ENCODE measurements around the gene TOMM6.
A peak's percentile ranks its signal among the peaks of the same experiment; 100 is the strongest.

TOMM6 gene

GRCh38 chr6:41787219-41787917, at the start of gene TOMM6:
Gene TOMM6 (plus strand): TSS chr6:41787694. CDS start chr6:41787698, 4 bp downstream.
- ATAC-seq (peak; percentile 86), DNase-seq (ENCODE audit: low spot score in 2 of 2) (peak; percentile 96 to 97)
- Mint-ChIP-seq H3K27ac (peak within 1 kb of the TSS; percentile 96), H3K4me3 (peak within 1 kb of the TSS; percentile 92), H3K4me1 (peaks cover 14% of the 10 kb centered on the region), H3K36me3 (peaks cover 52% of the 10 kb centered on the region), H3K9me3 (no peaks in the 10 kb centered on the region)

- ATAC-seq (no peak), DNase-seq (ENCODE audit: low spot score in 2 of 2) (no peak)
- Mint-ChIP-seq H3K36me3 (no peaks in the 10 kb centered on the region), H3K4me3 (no peak overlapping the region), H3K9me3 (no peaks in the 10 kb centered on the region), H3K4me1 (no peaks in the 10 kb centered on the region), H3K27ac (no peak overlapping the region)
Measured at GRCh38 chr6:41739041-41739440, 48.5 kb upstream of the TOMM6 start.

- H3K9me3 Mint-ChIP-seq = no peaks in the 10 kb centered on the region
- H3K36me3 Mint-ChIP-seq = no peaks in the 10 kb centered on the region
- no peak overlapping the region for H3K27ac Mint-ChIP-seq
- DNase-seq (ENCODE audit: low spot score in 2 of 2) (no peak), ATAC-seq (no peak)
- no peak overlapping the region for H3K4me3 Mint-ChIP-seq
- no peaks in the 10 kb centered on the region for H3K4me1 Mint-ChIP-seq
Measured at GRCh38 chr6:41740366-41741162, 46.9 kb upstream of the TOMM6 start.

GRCh38 chr6:41741625-41742490, 45.6 kb upstream of the TOMM6 start:
- Mint-ChIP-seq H3K27ac (no peak overlapping the region), H3K36me3 (no peaks in the 10 kb centered on the region), H3K9me3 (no peaks in the 10 kb centered on the region), H3K4me3 (no peak overlapping the region), H3K4me1 (no peaks in the 10 kb centered on the region)
- ATAC-seq = peak; percentile 16
- no peak for DNase-seq (ENCODE audit: low spot score in 2 of 2)

GRCh38 chr6:41743406-41744235, 43.9 kb upstream of the TOMM6 start:
- Mint-ChIP-seq H3K4me1 (no peaks in the 10 kb centered on the region), H3K27ac (no peak overlapping the region), H3K4me3 (no peak overlapping the region), H3K36me3 (no peaks in the 10 kb centered on the region), H3K9me3 (no peaks in the 10 kb centered on the region)
- DNase-seq (ENCODE audit: low spot score in 2 of 2) (no peak), ATAC-seq (no peak)

- DNase-seq (ENCODE audit: low spot score in 2 of 2) = no peak
- Mint-ChIP-seq H3K36me3 (no peaks in the 10 kb centered on the region), H3K9me3 (no peaks in the 10 kb centered on the region), H3K4me1 (no peaks in the 10 kb centered on the region), H3K27ac (no peak overlapping the region), H3K4me3 (no peak overlapping the region)
- ATAC-seq = no peak
Measured at GRCh38 chr6:41744236-41744787, 43.2 kb upstream of the TOMM6 start.

GRCh38 chr6:41746107-41746506, 41.4 kb upstream of the TOMM6 start:
- Mint-ChIP-seq H3K36me3 (no peaks in the 10 kb centered on the region), H3K4me3 (no peak overlapping the region), H3K4me1 (no peaks in the 10 kb centered on the region), H3K27ac (no peak overlapping the region), H3K9me3 (no peaks in the 10 kb centered on the region)
- DNase-seq (ENCODE audit: low spot score in 2 of 2) = no peak
- no peak for ATAC-seq

- no peaks in the 10 kb centered on the region for H3K4me1 Mint-ChIP-seq
- no peaks in the 10 kb centered on the region for H3K9me3 Mint-ChIP-seq
- H3K4me3 Mint-ChIP-seq = no peak within 1 kb of the TSS
- no peak within 1 kb of the TSS for H3K27ac Mint-ChIP-seq
- ATAC-seq (no peak), DNase-seq (ENCODE audit: low spot score in 2 of 2) (no peak)
- no peaks in the 10 kb centered on the region for H3K36me3 Mint-ChIP-seq
Measured at GRCh38 chr6:41747256-41748101, 40.0 kb upstream of the TOMM6 start, which contains the start of gene PGC. Gene PGC (minus strand): TSS chr6:41747397. CDS start chr6:41747334, 63 bp downstream.

GRCh38 chr6:41748102-41748477, 39.4 kb upstream of the TOMM6 start:
- no peak for DNase-seq (ENCODE audit: low spot score in 2 of 2)
- H3K36me3 Mint-ChIP-seq = no peaks in the 10 kb centered on the region
- H3K27ac Mint-ChIP-seq = no peak overlapping the region
- ATAC-seq = no peak
- H3K4me1 Mint-ChIP-seq = no peaks in the 10 kb centered on the region
- no peaks in the 10 kb centered on the region for H3K9me3 Mint-ChIP-seq
- H3K4me3 Mint-ChIP-seq = no peak overlapping the region

- no peaks in the 10 kb centered on the region for H3K9me3 Mint-ChIP-seq
- ATAC-seq (no peak), DNase-seq (ENCODE audit: low spot score in 2 of 2) (no peak)
- H3K27ac Mint-ChIP-seq = no peak overlapping the region
- no peak overlapping the region for H3K4me3 Mint-ChIP-seq
- H3K36me3 Mint-ChIP-seq = no peaks in the 10 kb centered on the region
- H3K4me1 Mint-ChIP-seq = no peaks in the 10 kb centered on the region
Measured at GRCh38 chr6:41748542-41748941, 39.0 kb upstream of the TOMM6 start.

- ATAC-seq (no peak), DNase-seq (ENCODE audit: low spot score in 2 of 2) (no peak)
- Mint-ChIP-seq H3K27ac (no peak overlapping the region), H3K9me3 (no peaks in the 10 kb centered on the region), H3K4me1 (no peaks in the 10 kb centered on the region), H3K36me3 (no peaks in the 10 kb centered on the region), H3K4me3 (no peak overlapping the region)
Measured at GRCh38 chr6:41750374-41750773, 37.1 kb upstream of the TOMM6 start.

- Mint-ChIP-seq H3K36me3 (no peaks in the 10 kb centered on the region), H3K27ac (no peak overlapping the region), H3K9me3 (no peaks in the 10 kb centered on the region), H3K4me3 (no peak overlapping the region), H3K4me1 (no peaks in the 10 kb centered on the region)
- DNase-seq (ENCODE audit: low spot score in 2 of 2) = no peak
- no peak for ATAC-seq
Measured at GRCh38 chr6:41755895-41756294, 31.6 kb upstream of the TOMM6 start.

GRCh38 chr6:41756354-41756753, 31.1 kb upstream of the TOMM6 start:
- H3K4me3 Mint-ChIP-seq = no peak overlapping the region
- no peak overlapping the region for H3K27ac Mint-ChIP-seq
- H3K4me1 Mint-ChIP-seq = no peaks in the 10 kb centered on the region
- DNase-seq (ENCODE audit: low spot score in 2 of 2) (no peak), ATAC-seq (no peak)
- H3K9me3 Mint-ChIP-seq = no peaks in the 10 kb centered on the region
- no peaks in the 10 kb centered on the region for H3K36me3 Mint-ChIP-seq

GRCh38 chr6:41757271-41757670, 30.2 kb upstream of the TOMM6 start:
- peak overlapping the region; percentile 40 for H3K27ac Mint-ChIP-seq
- no peaks in the 10 kb centered on the region for H3K4me1 Mint-ChIP-seq
- H3K4me3 Mint-ChIP-seq = no peak overlapping the region
- no peaks in the 10 kb centered on the region for H3K9me3 Mint-ChIP-seq
- ATAC-seq (no peak), DNase-seq (ENCODE audit: low spot score in 2 of 2) (no peak)
- no peaks in the 10 kb centered on the region for H3K36me3 Mint-ChIP-seq

Data from stimulated activated effector memory CD8-positive, alpha-beta T cell treated with anti-CD3 and anti-CD28 coated beads, Interleukin-12 subunit alpha, Interleukin-12 subunit beta, amount 100 ng/mL, for 72 hours (primary cell).